Astrocyte of the spinal cord (primary cell): ENCODE measurements around the gene TCF12.
A peak's percentile ranks its signal among the peaks of the same experiment; 100 is the strongest.

Source experiments
- DNase-seq: peaks from one replicate; pipeline ENCODE4 v3.0.0; 2011; ENCODE audit warnings: low read depth, low spot score
- H3K4me3 ChIP-seq: 2 replicates; pipeline ENCODE4 v1.5.1; 2011; ENCODE audit warnings: low read depth, mild to moderate bottlenecking, low read length, moderate library complexity
- CTCF ChIP-seq: IDR thresholded peaks from 2 replicates; pipeline ENCODE4 v1.5.1; 2012; ENCODE audit warnings: low read depth, mild to moderate bottlenecking, low read length, inconsistent platforms
- in situ Hi-C: cut with HindIII; loops from 2 replicates; pipeline ENCODE4 v1.10.0; 2017; ENCODE audit warnings: low sequenced_read_pairs

Gene TCF12

GRCh38 chr15:57026016-57026592 is 107.7 kb downstream of the TCF12 start:
- no peak for DNase-seq
- H3K4me3 ChIP-seq, result no peak overlapping the region
- no peak for TF ChIP-seq CTCF
- in situ Hi-C loops, result no loop called here

DNA sequence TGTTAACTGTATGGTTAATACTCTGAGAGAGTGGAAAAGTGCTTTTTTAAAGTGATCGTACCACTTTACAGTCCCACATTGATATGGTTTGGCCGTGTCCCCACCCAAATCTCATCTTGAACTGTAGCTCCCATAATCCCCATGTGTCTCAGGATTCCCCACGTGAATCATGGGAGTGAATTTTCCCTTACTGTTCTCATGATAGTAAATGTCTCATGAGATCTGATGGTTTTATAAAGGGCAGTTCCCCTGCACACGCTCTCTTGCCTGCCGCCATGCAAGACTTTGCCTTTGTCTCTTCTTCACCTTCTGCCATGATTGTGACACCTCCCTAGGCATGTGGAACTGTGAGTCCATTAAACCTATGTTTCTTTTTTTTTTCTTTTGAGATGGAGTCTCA is 109.2 kb downstream of the TCF12 start:
- H3K4me3 ChIP-seq, result no peak overlapping the region
- in situ Hi-C loops, result no loop called here
- TF ChIP-seq CTCF, result no peak
- no peak for DNase-seq

- DNase-seq, result no peak
- no peak for TF ChIP-seq CTCF
- no peak overlapping the region for H3K4me3 ChIP-seq
- in situ Hi-C loops, result no loop called here
Observed at GRCh38 chr15:57028176-57028575, 109.7 kb downstream of the TCF12 start.

- in situ Hi-C loops, result no loop called here
- H3K4me3 ChIP-seq, result no peak overlapping the region
- DNase-seq, result no peak
- no peak for TF ChIP-seq CTCF
Observed at GRCh38 chr15:57030011-57030410, 111.6 kb downstream of the TCF12 start.

GRCh38 chr15:57031082-57031481 is 112.6 kb downstream of the TCF12 start:
- no peak for TF ChIP-seq CTCF
- no peak overlapping the region for H3K4me3 ChIP-seq
- in situ Hi-C loops, result no loop called here
- no peak for DNase-seq

GRCh38 chr15:57031605-57032004 is 113.2 kb downstream of the TCF12 start:
- in situ Hi-C loops, result no loop called here
- peak; percentile 61 for DNase-seq
- TF ChIP-seq CTCF, result no peak

GRCh38 chr15:57032338-57032737 is 113.9 kb downstream of the TCF12 start:
- no peak for TF ChIP-seq CTCF
- in situ Hi-C loops, result no loop called here

More at GRCh38 chr15:57031605-57032004, 113.2 kb downstream of the TCF12 start:
- no peak overlapping the region for H3K4me3 ChIP-seq

More at GRCh38 chr15:57032338-57032737, 113.9 kb downstream of the TCF12 start:
- H3K4me3 ChIP-seq, result no peak overlapping the region
- no peak for DNase-seq
